SK-N-SH (cell line): Measurements from ENCODE around the gene CHST15.

ENCODE experiments used
- CHD2 ChIP-seq: fragments of 150-350 bp; IDR thresholded peaks from 2 replicates; pipeline ENCODE4 v1.6.1; 2018; ENCODE audit warnings: low read length; ENCODE audit not compliant: partially characterized antibody
- CTCF ChIP-seq: fragments of 200-600 bp; sonication (generic); IDR thresholded peaks from 2 replicates; pipeline ENCODE4 v1.6.1; 2017; ENCODE audit warnings: antibody characterized with exemption, mild to moderate bottlenecking, moderate library complexity
- MAX ChIP-seq: IDR thresholded peaks from 2 replicates; pipeline ENCODE4 v1.4.0; 2012; ENCODE audit warnings: low read depth
- MXI1 ChIP-seq: IDR thresholded peaks from 2 replicates; pipeline ENCODE4 v1.6.1; 2012; ENCODE audit warnings: mild to moderate bottlenecking, low read depth, low read length, improper control_type of control experiment
- NRF1 ChIP-seq: IDR thresholded peaks from 2 replicates; pipeline ENCODE4 v1.6.1; 2012; ENCODE audit warnings: low read depth, mild to moderate bottlenecking, low read length
- REST ChIP-seq: IDR thresholded peaks from 2 replicates; pipeline ENCODE4 v1.6.1; 2012; ENCODE audit warnings: mild to moderate bottlenecking, low read depth, low read length, moderate library complexity
- SMC3 ChIP-seq: IDR thresholded peaks from 2 replicates; pipeline ENCODE4 v1.6.1; 2012; ENCODE audit warnings: low read depth, low read length, improper control_type of control experiment

- TF ChIP-seq CHD2 (no peak), NRF1 (no peak), MAX (no peak), CTCF (no peak), SMC3 (no peak), MXI1 (no peak), REST (no peak)
Observed at GRCh38 chr10:124117833-124118232, 24.4 kb upstream of the CHST15 start.
